Breast epithelium (tissue), 4 donors: ENCODE data around the gene HAPLN3. TPM values are rescaled to one million over a fixed set of nuclear protein-coding genes. Genes with fewer than 3 reads are reported as not detected.

ENCODE experiments used
- DNase-seq, 2 donors: peaks; one replicate each; pipeline ENCODE4 v3.0.0-alpha.2; 2019; ENCODE audit warnings: low spot score in 2 of 2
- H3K27ac ChIP-seq, 2 donors: fragments of 200-600 bp; sonication (generic) in 1 of 2; one replicate each; pipeline ENCODE4 v1.5.1; 2016 to 2019; ENCODE audit warnings: mild to moderate bottlenecking in 1 of 2
- H3K27me3 ChIP-seq, 2 donors: fragments of 200-600 bp; sonication (generic) in 1 of 2; one replicate each; pipeline versions ENCODE4 v1.5.1 to v1.6.0; 2017 to 2019; ENCODE audit warnings: control low read depth in 1 of 2, mild to moderate bottlenecking in 1 of 2
- H3K36me3 ChIP-seq: fragments of 200-600 bp; one replicate; pipeline ENCODE4 v1.5.1; 2019
- H3K4me1 ChIP-seq, 2 donors: fragments of 200-600 bp; sonication (generic); one replicate each; pipeline ENCODE4 v1.5.1; 2016 to 2019; ENCODE audit warnings: control low read depth in 1 of 2
- H3K4me3 ChIP-seq, 3 donors: fragments of 200-600 bp; sonication (generic); 1 replicate in 2 of 3; 2 replicates in 1 of 3; pipeline ENCODE4 v1.5.1; 2016 to 2019; ENCODE audit warnings: mild to moderate bottlenecking in 3 of 3, moderate library complexity in 2 of 3
- H3K9me3 ChIP-seq, 2 donors: fragments of 200-600 bp; sonication (generic) in 1 of 2; one replicate each; pipeline ENCODE4 v1.5.1; 2016 to 2019; ENCODE audit warnings: control low read depth in 1 of 2
- CTCF ChIP-seq, 3 donors: fragments of 450-650 bp; IDR thresholded peaks; one replicate each; pipeline ENCODE4 v1.5.1; 2016 to 2017; ENCODE audit warnings: antibody characterized with exemption in 3 of 3, mild to moderate bottlenecking in 3 of 3, moderate library complexity in 3 of 3
- POLR2A ChIP-seq: fragments of 450-650 bp; IDR thresholded peaks from one replicate; pipeline ENCODE4 v1.6.1; 2016; ENCODE audit warnings: antibody characterized with exemption, mild to moderate bottlenecking, moderate library complexity
- POLR2AphosphoS5 ChIP-seq, 3 donors: sonication (generic); formaldehyde crosslinking; IDR thresholded peaks; one replicate each; pipeline ENCODE4 v1.6.1; 2017; ENCODE audit warnings: antibody characterized with exemption in 3 of 3
- intact Hi-C: fragments of 100-400 bp; cut with DNase I; formaldehyde crosslinking; loops from one replicate; pipeline ENCODE4 v1.15.1; 2023; ENCODE audit warnings: low total_unique reads
- total RNA-seq, 3 donors: library from RNA; depleted of rRNA; stranded (reverse); fragments of >200 nt; gene quantifications; one replicate each; pipeline ENCODE4 v1.1.0, GENCODE V29; 2016

Gene HAPLN3
- total RNA-seq, 3 donors from 2014 or later, result 3.4 to 24.6 (median 11.1) TPM

GRCh38 chr15:88860212-88860611 lies 35.1 kb downstream of the HAPLN3 start:
- Histone ChIP-seq H3K9me3 (no peaks in the 10 kb centered on the region), H3K27me3 (no peaks in the 10 kb centered on the region), H3K4me3 (no peak overlapping the region), H3K36me3 (no peaks in the 10 kb centered on the region), H3K4me1 (no peaks in the 10 kb centered on the region), H3K27ac (no peak overlapping the region)
- intact Hi-C loops, result no loop called here
- no peak for DNase-seq
- no peak for TF ChIP-seq POLR2A
- no peak for TF ChIP-seq CTCF (IDR thresholded peaks at IDR 0.05)
- TF ChIP-seq POLR2AphosphoS5 (IDR thresholded peaks at IDR 0.05), result no peak

- Histone ChIP-seq H3K9me3 (no peaks in the 10 kb centered on the region), H3K4me1 (no peaks in the 10 kb centered on the region), H3K4me3 (no peak overlapping the region), H3K36me3 (no peaks in the 10 kb centered on the region), H3K27ac (no peak overlapping the region), H3K27me3 (peaks cover 0 to 2% of the 10 kb centered on the region in 2 donors)
- intact Hi-C loops, result no loop called here
- no peak for DNase-seq
- TF ChIP-seq POLR2AphosphoS5 (IDR thresholded peaks at IDR 0.05), result no peak
- TF ChIP-seq CTCF (IDR thresholded peaks at IDR 0.05), result no peak
- no peak for TF ChIP-seq POLR2A
Measured at GRCh38 chr15:88859550-88859949, 35.8 kb downstream of the HAPLN3 start.

- Histone ChIP-seq H3K9me3 (no peaks in the 10 kb centered on the region), H3K4me1 (no peaks in the 10 kb centered on the region), H3K4me3 (no peak overlapping the region), H3K27me3 (peaks cover 0 to 5% of the 10 kb centered on the region in 2 donors), H3K36me3 (no peaks in the 10 kb centered on the region), H3K27ac (no peak overlapping the region)
- no peak for DNase-seq
- TF ChIP-seq CTCF (IDR thresholded peaks at IDR 0.05), result no peak
- TF ChIP-seq POLR2A, result no peak
- no peak for TF ChIP-seq POLR2AphosphoS5 (IDR thresholded peaks at IDR 0.05)
- intact Hi-C loops, result no loop called here
Measured at GRCh38 chr15:88858934-88859333, 36.4 kb downstream of the HAPLN3 start.

- no peak for TF ChIP-seq POLR2AphosphoS5 (IDR thresholded peaks at IDR 0.05)
- no peak for TF ChIP-seq POLR2A
- TF ChIP-seq CTCF (IDR thresholded peaks at IDR 0.05), result no peak
- no peak for DNase-seq
- no peaks in the 10 kb centered on the region for H3K36me3 ChIP-seq
- intact Hi-C loops, result no loop called here
- no peak overlapping the region for H3K4me3 ChIP-seq
- H3K27me3 ChIP-seq, result peaks cover 0 to 19% of the 10 kb centered on the region in 2 donors
- no peaks in the 10 kb centered on the region for H3K4me1 ChIP-seq
- H3K27ac ChIP-seq, result no peak overlapping the region
- no peaks in the 10 kb centered on the region for H3K9me3 ChIP-seq
Measured at GRCh38 chr15:88852476-88852875, 42.9 kb downstream of the HAPLN3 start.

GRCh38 chr15:88849376-88850072 lies 45.8 kb downstream of the HAPLN3 start:
- intact Hi-C loops, result no loop called here
- Histone ChIP-seq H3K9me3 (no peaks in the 10 kb centered on the region), H3K27ac (no peak overlapping the region), H3K27me3 (peaks cover 0 to 17% of the 10 kb centered on the region in 2 donors), H3K4me1 (no peaks in the 10 kb centered on the region), H3K36me3 (no peaks in the 10 kb centered on the region), H3K4me3 (no peak overlapping the region)
- no peak for DNase-seq
- TF ChIP-seq POLR2A (no peak), CTCF (IDR thresholded peaks at IDR 0.05) (no peak), POLR2AphosphoS5 (IDR thresholded peaks at IDR 0.05) (no peak)
